Smooth muscle cell of the umbilical artery (primary cell): ENCODE results near the gene NXT2. TPM values are rescaled to one million over a fixed set of nuclear protein-coding genes. Genes with fewer than 3 reads are reported as not detected.

Source experiments
- total RNA-seq: library from RNA; depleted of rRNA; stranded (reverse); fragments of >200 nt; gene quantifications from 2 replicates; pipeline ENCODE4 v1.2.3, GENCODE V29; 2014

The NXT2 gene
- total RNA-seq, result 7.8 and 11.6 TPM in 2 replicates

GRCh38 chrX:109536439-109537323 lies at the start of gene NXT2:
TSS of gene NXT2 (plus strand) at chrX:109536844. CDS start at chrX:109537007, 163 bp downstream.

Other genes starting within 250 kb of the NXT2 start
- gene GUCY2F, start 54.8 kb upstream of the NXT2 start, total RNA-seq, result 0.05 TPM in 1 of 2 replicates, not detected in the other
- gene KCNE5, start 88.3 kb downstream of the NXT2 start, total RNA-seq, result 0.30 and 0.55 TPM in 2 replicates
- gene ACSL4, start 196.4 kb downstream of the NXT2 start, total RNA-seq, result 152 and 189 TPM in 2 replicates